NCI-H526 (cell line): ENCODE data around the gene LNX2.

ENCODE experiments used
- DNase-seq, 2 experiments: peaks; one replicate each; lab custom pipeline; 2025; lab: John Stamatoyannopoulos, UW

The LNX2 gene

GRCh38 chr13:27559719-27560118 lies 60.6 kb downstream of the LNX2 start:
- no peak for DNase-seq

GRCh38 chr13:27556109-27556508 lies 64.2 kb downstream of the LNX2 start:
- DNase-seq = no peak

GRCh38 chr13:27551562-27551961 lies 68.8 kb downstream of the LNX2 start:
- no peak for DNase-seq

- DNase-seq = no peak
These were observed 70.8 kb downstream of the LNX2 start for GRCh38 chr13:27549406-27549981.

GRCh38 chr13:27542220-27542619 lies 78.1 kb downstream of the LNX2 start:
- no peak for DNase-seq

GRCh38 chr13:27541386-27541785 lies 78.9 kb downstream of the LNX2 start:
- no peak for DNase-seq

- DNase-seq = no peak
These were observed 83.8 kb downstream of the LNX2 start for GRCh38 chr13:27536361-27537101.

GRCh38 chr13:27535546-27535945 lies 84.8 kb downstream of the LNX2 start:
- no peak for DNase-seq

GRCh38 chr13:27534981-27535380 lies 85.3 kb downstream of the LNX2 start:
- DNase-seq = no peak

- no peak for DNase-seq
These were observed 86.0 kb downstream of the LNX2 start for GRCh38 chr13:27534108-27534980.

GRCh38 chr13:27533155-27533643 lies 87.1 kb downstream of the LNX2 start:
- peak; percentile 23 to 82 for DNase-seq

GRCh38 chr13:27528908-27529307 lies 91.4 kb downstream of the LNX2 start:
- no peak for DNase-seq

- no peak for DNase-seq
These were observed 93.8 kb downstream of the LNX2 start for GRCh38 chr13:27526516-27526915.

GRCh38 chr13:27524981-27525975 lies 95.1 kb downstream of the LNX2 start:
- DNase-seq = peak; percentile 10 to 49

- DNase-seq = no peak
These were observed 96.8 kb downstream of the LNX2 start for GRCh38 chr13:27523346-27524073.

- DNase-seq = no peak
These were observed 97.5 kb downstream of the LNX2 start for GRCh38 chr13:27522847-27523246.

- DNase-seq = no peak
These were observed 104.2 kb downstream of the LNX2 start for GRCh38 chr13:27516103-27516502.

- no peak for DNase-seq
These were observed 110.2 kb downstream of the LNX2 start for GRCh38 chr13:27510082-27510481.

- no peak for DNase-seq
These were observed 111.5 kb downstream of the LNX2 start for GRCh38 chr13:27508802-27509201.

GRCh38 chr13:27505792-27506191 lies 114.5 kb downstream of the LNX2 start:
- no peak for DNase-seq

- no peak for DNase-seq
These were observed 115.5 kb downstream of the LNX2 start for GRCh38 chr13:27504868-27505194.
